Large intestine (tissue), 3 donors: Measurements from ENCODE around the gene ALKBH4. TPM values are rescaled to one million over a fixed set of nuclear protein-coding genes. Genes with fewer than 3 reads are reported as not detected.
A peak's percentile ranks its signal among the peaks of the same experiment; 100 is the strongest.

Experiments used
- DNase-seq, 2 donors: peaks; one replicate each; pipeline versions ENCODE4 v3.0.0 to v3.0.0-alpha.2; 2013
- H3K27ac ChIP-seq: one replicate; pipeline ENCODE4 v1.5.1; 2013; ENCODE audit warnings: low read length
- H3K27me3 ChIP-seq: 2 replicates; pipeline ENCODE4 v1.6.1; 2013; ENCODE audit warnings: low read length; ENCODE audit not compliant: control insufficient read depth, insufficient read depth
- H3K36me3 ChIP-seq: 2 replicates; pipeline ENCODE4 v1.6.1; 2013; ENCODE audit warnings: low read length; ENCODE audit not compliant: control insufficient read depth, insufficient read depth
- H3K4me1 ChIP-seq: one replicate; pipeline ENCODE4 v1.6.1; 2013; ENCODE audit warnings: low read length; ENCODE audit not compliant: control insufficient read depth, insufficient read depth
- H3K4me3 ChIP-seq: one replicate; pipeline ENCODE4 v1.5.1; 2013; ENCODE audit warnings: low read length
- H3K9me3 ChIP-seq: one replicate; pipeline ENCODE4 v1.6.1; 2013; ENCODE audit warnings: mild to moderate bottlenecking, low read depth, low read length, moderate library complexity; ENCODE audit not compliant: control insufficient read depth
- WGBS: methylation state at CpG from one replicate; pipeline ENCODE4 v1.1.5; 2013; ENCODE audit warnings: low lambda C conversion rate; ENCODE audit not compliant: insufficient coverage; 5-methylcytosine and 5-hydroxymethylcytosine counted together
- polyA plus RNA-seq: library from polyadenylated mRNA; unstranded; fragments of 120-200 nt; gene quantifications from one replicate; pipeline ENCODE4 v1.2.1, GENCODE V29; 2013

Gene ALKBH4
- polyA plus RNA-seq, 1 donor, result 10.5 TPM

GRCh38 chr7:102444961-102445673, 19.5 kb downstream of the ALKBH4 start:
- no peak for DNase-seq

GRCh38 chr7:102439963-102440795, 24.5 kb downstream of the ALKBH4 start:
- no peak overlapping the region for H3K27ac ChIP-seq

More at GRCh38 chr7:102444961-102445673, 19.5 kb downstream of the ALKBH4 start:
- Histone ChIP-seq H3K27ac (no peak overlapping the region), H3K36me3 (peaks cover 11% of the 10 kb centered on the region), H3K9me3 (no peaks in the 10 kb centered on the region), H3K27me3 (no peaks in the 10 kb centered on the region), H3K4me3 (no peak overlapping the region), H3K4me1 (no peaks in the 10 kb centered on the region)
- WGBS, result 98% methylated on average over 7 of the region's 17 CpGs

GRCh38 chr7:102436118-102436517, 28.5 kb downstream of the ALKBH4 start:
- peaks cover 7% of the 10 kb centered on the region for H3K36me3 ChIP-seq
- no peak overlapping the region for H3K27ac ChIP-seq
- DNase-seq, result no peak
- H3K4me1 ChIP-seq, result peaks cover 15% of the 10 kb centered on the region
- WGBS, result 100% methylated on average over 1 of the region's 10 CpGs
- no peaks in the 10 kb centered on the region for H3K27me3 ChIP-seq
- H3K9me3 ChIP-seq, result no peaks in the 10 kb centered on the region
- H3K4me3 ChIP-seq, result no peak overlapping the region

More at GRCh38 chr7:102439963-102440795, 24.5 kb downstream of the ALKBH4 start:
- Histone ChIP-seq H3K4me1 (no peaks in the 10 kb centered on the region), H3K4me3 (no peak overlapping the region), H3K9me3 (no peaks in the 10 kb centered on the region), H3K27me3 (no peaks in the 10 kb centered on the region), H3K36me3 (peaks cover 7% of the 10 kb centered on the region)
- WGBS, result 80% methylated on average over 1 of the region's 17 CpGs
- DNase-seq, result no peak

GRCh38 chr7:102434039-102434486, 30.6 kb downstream of the ALKBH4 start:
- H3K36me3 ChIP-seq, result peaks cover under 1% of the 10 kb centered on the region
- WGBS, result no CpG with 5 or more reads among the region's 9 CpGs
- H3K27me3 ChIP-seq, result no peaks in the 10 kb centered on the region
- H3K4me3 ChIP-seq, result peak overlapping the region; percentile 76
- DNase-seq, result no peak
- H3K9me3 ChIP-seq, result no peaks in the 10 kb centered on the region
- H3K27ac ChIP-seq, result no peak overlapping the region
- H3K4me1 ChIP-seq, result peaks cover 15% of the 10 kb centered on the region

GRCh38 chr7:102433219-102434038, 31.2 kb downstream of the ALKBH4 start, which contains the start of gene ORAI2:
Gene ORAI2, plus strand, starts transcription at chr7:102433575. Its CDS starts 5,382 bp downstream, at chr7:102438957.
- Histone ChIP-seq H3K36me3 (no peaks in the 10 kb centered on the region), H3K27ac (no peak within 1 kb of the TSS), H3K27me3 (no peaks in the 10 kb centered on the region), H3K4me1 (peaks cover 15% of the 10 kb centered on the region), H3K4me3 (peak within 1 kb of the TSS; percentile 76), H3K9me3 (no peaks in the 10 kb centered on the region)
- WGBS, result no CpG with 5 or more reads among the region's 90 CpGs
- peak; percentile 48 to 62 for DNase-seq

GRCh38 chr7:102432442-102433218, 32.0 kb downstream of the ALKBH4 start:
- Histone ChIP-seq H3K4me1 (peaks cover 15% of the 10 kb centered on the region), H3K36me3 (no peaks in the 10 kb centered on the region), H3K9me3 (no peaks in the 10 kb centered on the region), H3K27ac (no peak overlapping the region), H3K27me3 (no peaks in the 10 kb centered on the region), H3K4me3 (peak overlapping the region; percentile 68)
- DNase-seq, result peak in 1 of 2 donors; percentile 25
- no CpG with 5 or more reads among the region's 27 CpGs for WGBS

GRCh38 chr7:102431617-102432298, 32.9 kb downstream of the ALKBH4 start:
- peak in 1 of 2 donors; percentile 58 for DNase-seq
- peak overlapping the region; percentile 33 for H3K27ac ChIP-seq
- H3K4me1 ChIP-seq, result peaks cover 15% of the 10 kb centered on the region
- peaks cover 6% of the 10 kb centered on the region for H3K36me3 ChIP-seq
- no peaks in the 10 kb centered on the region for H3K9me3 ChIP-seq
- 40% methylated on average over 2 of the region's 17 CpGs for WGBS
- H3K27me3 ChIP-seq, result no peaks in the 10 kb centered on the region
- H3K4me3 ChIP-seq, result peak overlapping the region; percentile 6

- WGBS, result no CpG with 5 or more reads among the region's 10 CpGs
- Histone ChIP-seq H3K4me3 (no peak overlapping the region), H3K27ac (no peak overlapping the region), H3K27me3 (no peaks in the 10 kb centered on the region), H3K4me1 (peaks cover 13% of the 10 kb centered on the region), H3K9me3 (no peaks in the 10 kb centered on the region), H3K36me3 (peaks cover 30% of the 10 kb centered on the region)
- DNase-seq, result no peak
Measured at GRCh38 chr7:102429141-102429899, 35.3 kb downstream of the ALKBH4 start.

GRCh38 chr7:102427019-102427405, 37.7 kb downstream of the ALKBH4 start:
- Histone ChIP-seq H3K4me3 (no peak overlapping the region), H3K36me3 (peaks cover 38% of the 10 kb centered on the region), H3K27ac (no peak overlapping the region), H3K9me3 (no peaks in the 10 kb centered on the region), H3K27me3 (no peaks in the 10 kb centered on the region), H3K4me1 (peaks cover 4% of the 10 kb centered on the region)
- no peak for DNase-seq
- no CpG with 5 or more reads among the region's 5 CpGs for WGBS
